SK-N-MC (cell line): Measurements from ENCODE around the gene FSTL4.

Source experiments
- EZH2 ChIP-seq: fragments of 200-600 bp; sonication (generic); IDR thresholded peaks from one replicate; pipeline ENCODE4 v1.6.1; 2017; ENCODE audit warnings: antibody characterized with exemption
- FOXP2 ChIP-seq: optimal IDR thresholded peaks from 2 replicates; pipeline ENCODE3; 2011; ENCODE audit warnings: mild to moderate bottlenecking, moderate library complexity; ENCODE audit not compliant: insufficient read depth; ENCODE audit errors: extremely low read length, control extremely low read depth
- POLR2AphosphoS5 ChIP-seq: IDR thresholded peaks from 2 replicates; pipeline ENCODE4 v1.6.1; 2012; ENCODE audit warnings: mild to moderate bottlenecking, low read depth, low read length, borderline replicate concordance

GRCh38 chr5:133444711-133445110 lies 167.6 kb downstream of the FSTL4 start:
- TF ChIP-seq POLR2AphosphoS5 = no peak
- TF ChIP-seq EZH2 = no peak
- TF ChIP-seq FOXP2 = no peak
